Neural progenitor cell (in vitro differentiated cells): ENCODE data around the gene GDF15. TPM values are rescaled to one million over a fixed set of nuclear protein-coding genes. Genes with fewer than 3 reads are reported as not detected.

Experiments used
- DNase-seq: peaks from one replicate; pipeline ENCODE4 v3.0.0-alpha.2; 2016; ENCODE audit warnings: low spot score
- H2AFZ ChIP-seq: fragments of 200-600 bp; sonication (generic); replicated peaks from 2 replicates; pipeline ENCODE4 v1.6.1; 2016; ENCODE audit warnings: antibody characterized with exemption
- H3F3A ChIP-seq: fragments of 200-600 bp; sonication (generic); 2 replicates; pipeline ENCODE4 v1.6.1; 2016; ENCODE audit warnings: antibody characterized with exemption, low read depth
- H3K27ac ChIP-seq: fragments of 200-600 bp; sonication (generic); 2 replicates; pipeline ENCODE4 v1.5.1; 2016; ENCODE audit warnings: mild to moderate bottlenecking
- H3K27me3 ChIP-seq: fragments of 200-600 bp; sonication (generic); 2 replicates; pipeline ENCODE4 v1.6.1; 2016; ENCODE audit warnings: mild to moderate bottlenecking, moderate library complexity
- H3K36me3 ChIP-seq: fragments of 200-600 bp; sonication (generic); 2 replicates; pipeline ENCODE4 v1.5.1; 2016
- H3K4me1 ChIP-seq: fragments of 200-600 bp; sonication (generic); 2 replicates; pipeline ENCODE4 v1.6.1; 2016; ENCODE audit warnings: mixed run types
- H3K4me2 ChIP-seq: fragments of 200-600 bp; sonication (generic); 2 replicates; pipeline ENCODE4 v1.6.1; 2016
- H3K4me3 ChIP-seq: fragments of 200-600 bp; sonication (generic); 2 replicates; pipeline ENCODE4 v1.5.1; 2016
- H3K79me2 ChIP-seq: fragments of 200-600 bp; sonication (generic); 2 replicates; pipeline ENCODE4 v1.6.1; 2016; ENCODE audit warnings: low read depth
- H3K9ac ChIP-seq: fragments of 200-600 bp; sonication (generic); 2 replicates; pipeline ENCODE4 v1.6.1; 2016
- H3K9me3 ChIP-seq: fragments of 200-600 bp; sonication (generic); 2 replicates; pipeline ENCODE4 v1.5.1; 2016; ENCODE audit warnings: low read depth
- H4K20me1 ChIP-seq: fragments of 200-600 bp; sonication (generic); 2 replicates; pipeline ENCODE4 v1.6.1; 2016; ENCODE audit warnings: low read depth
- H3K27ac Mint-ChIP-seq: 3 replicates; pipeline ENCODE4 v1.8.0; 2021; ENCODE audit warnings: mixed read lengths
- H3K27me3 Mint-ChIP-seq: 2 replicates; pipeline ENCODE4 v1.8.0; 2022; ENCODE audit warnings: low read depth, mild to moderate bottlenecking, inconsistent platforms, moderate library complexity, mixed read lengths; ENCODE audit not compliant: insufficient read depth
- H3K36me3 Mint-ChIP-seq: 3 replicates; pipeline ENCODE4 v1.8.0; 2021; ENCODE audit warnings: mixed read lengths
- H3K4me1 Mint-ChIP-seq: 3 replicates; pipeline ENCODE4 v1.8.0; 2021; ENCODE audit warnings: mixed read lengths
- H3K4me3 Mint-ChIP-seq: 3 replicates; pipeline ENCODE4 v1.8.0; 2021; ENCODE audit warnings: mild to moderate bottlenecking, moderate library complexity, mixed read lengths
- H3K9me3 Mint-ChIP-seq: 3 replicates; pipeline ENCODE4 v1.8.0; 2020; ENCODE audit warnings: mixed read lengths
- CTCF ChIP-seq: fragments of 200-600 bp; sonication (generic); IDR thresholded peaks from 2 replicates; pipeline ENCODE4 v1.5.1; 2017; ENCODE audit warnings: antibody characterized with exemption, mild to moderate bottlenecking
- EZH2 ChIP-seq: fragments of 200-600 bp; sonication (generic); IDR thresholded peaks from 2 replicates; pipeline ENCODE4 v1.6.1; 2017; ENCODE audit warnings: antibody characterized with exemption, mild to moderate bottlenecking, moderate library complexity
- EZH2phosphoT487 ChIP-seq: fragments of 200-600 bp; sonication (generic); IDR thresholded peaks from 2 replicates; pipeline ENCODE4 v1.6.1; 2017; ENCODE audit warnings: antibody characterized with exemption
- total RNA-seq: library from RNA; depleted of rRNA; stranded (reverse); fragments of >200 nt; gene quantifications from 2 replicates; pipeline ENCODE4 v1.2.3, GENCODE V29; 2015; ENCODE audit warnings: low replicate concordance

The GDF15 gene
- total RNA-seq, 1 donor from 2014 or later = 0.19 TPM

GRCh38 chr19:18388960-18389725 lies 3.2 kb downstream of the GDF15 start:
- H3K79me2 ChIP-seq = no peaks in the 10 kb centered on the region
- no peaks in the 10 kb centered on the region for H3K9me3 Mint-ChIP-seq
- H3K4me3 ChIP-seq = no peak overlapping the region
- H3K36me3 ChIP-seq = no peaks in the 10 kb centered on the region
- TF ChIP-seq CTCF (no peak), EZH2 (no peak), EZH2phosphoT487 (no peak)
- no peaks in the 10 kb centered on the region for H3K9me3 ChIP-seq
- no peaks in the 10 kb centered on the region for H3K4me1 ChIP-seq
- H3F3A ChIP-seq = peaks cover 11% of the 10 kb centered on the region
- H2AFZ ChIP-seq = no peak overlapping the region
- peak overlapping the region; percentile 60 for H3K4me3 Mint-ChIP-seq
- DNase-seq = no peak
- no peak overlapping the region for H3K4me2 ChIP-seq
- H3K27me3 Mint-ChIP-seq = peaks cover 30% of the 10 kb centered on the region
- peaks cover 41% of the 10 kb centered on the region for H3K27me3 ChIP-seq
- H3K36me3 Mint-ChIP-seq = no peaks in the 10 kb centered on the region
- H3K27ac Mint-ChIP-seq = no peak overlapping the region
- H3K27ac ChIP-seq = no peak overlapping the region
- H3K9ac ChIP-seq = no peak overlapping the region
- peaks cover 3% of the 10 kb centered on the region for H3K4me1 Mint-ChIP-seq
- no peaks in the 10 kb centered on the region for H4K20me1 ChIP-seq

GRCh38 chr19:18389726-18390064 lies 3.7 kb downstream of the GDF15 start:
- H3K79me2 ChIP-seq = no peaks in the 10 kb centered on the region
- Mint-ChIP-seq H3K4me1 (no peaks in the 10 kb centered on the region), H3K4me3 (peak overlapping the region; percentile 31), H3K27ac (no peak overlapping the region), H3K36me3 (no peaks in the 10 kb centered on the region), H3K27me3 (peaks cover 28% of the 10 kb centered on the region), H3K9me3 (no peaks in the 10 kb centered on the region)
- no peak overlapping the region for H2AFZ ChIP-seq
- H3K27me3 ChIP-seq = peaks cover 41% of the 10 kb centered on the region
- H3F3A ChIP-seq = peaks cover 11% of the 10 kb centered on the region
- no peaks in the 10 kb centered on the region for H3K4me1 ChIP-seq
- H3K9ac ChIP-seq = no peak overlapping the region
- H3K9me3 ChIP-seq = no peaks in the 10 kb centered on the region
- H3K4me2 ChIP-seq = no peak overlapping the region
- H3K27ac ChIP-seq = no peak overlapping the region
- H3K4me3 ChIP-seq = no peak overlapping the region
- H4K20me1 ChIP-seq = no peaks in the 10 kb centered on the region
- DNase-seq = no peak
- TF ChIP-seq CTCF = no peak
- no peaks in the 10 kb centered on the region for H3K36me3 ChIP-seq

- Histone ChIP-seq H3K27me3 (peaks cover 41% of the 10 kb centered on the region), H2AFZ (no peak overlapping the region), H4K20me1 (no peaks in the 10 kb centered on the region), H3K9me3 (no peaks in the 10 kb centered on the region), H3F3A (peaks cover 11% of the 10 kb centered on the region), H3K4me3 (no peak overlapping the region), H3K79me2 (no peaks in the 10 kb centered on the region), H3K4me2 (no peak overlapping the region), H3K4me1 (no peaks in the 10 kb centered on the region), H3K9ac (no peak overlapping the region), H3K36me3 (no peaks in the 10 kb centered on the region), H3K27ac (no peak overlapping the region)
- Mint-ChIP-seq H3K4me3 (no peak overlapping the region), H3K36me3 (no peaks in the 10 kb centered on the region), H3K4me1 (no peaks in the 10 kb centered on the region), H3K27ac (no peak overlapping the region), H3K27me3 (peaks cover 27% of the 10 kb centered on the region), H3K9me3 (no peaks in the 10 kb centered on the region)
- DNase-seq = no peak
- TF ChIP-seq EZH2 (no peak), EZH2phosphoT487 (no peak), CTCF (no peak)
Measured at GRCh38 chr19:18390065-18390907, 4.3 kb downstream of the GDF15 start.
